Loucy (cell line): ENCODE measurements around the gene TACC2.
"Not testable (repeated sequence)": the region's sequence is repeated elsewhere in the genome, so short reads cannot be mapped to it uniquely, and the experiment has no call there.

Source experiments
- H2AFZ ChIP-seq: fragments of 200-600 bp; sonication (generic); 2 replicates; pipeline ENCODE4 v1.6.0; 2016; ENCODE audit warnings: antibody characterized with exemption, mild to moderate bottlenecking, low read length, moderate library complexity
- H3F3A ChIP-seq: fragments of 200-600 bp; 2 replicates; pipeline ENCODE4 v1.6.0; 2016; ENCODE audit warnings: antibody characterized with exemption, low read depth, mild to moderate bottlenecking
- H3K27me3 ChIP-seq: fragments of 200-600 bp; sonication (generic); 2 replicates; pipeline ENCODE4 v1.6.1; 2014; ENCODE audit warnings: low read length, mild to moderate bottlenecking; ENCODE audit not compliant: insufficient read depth, poor library complexity, severe bottlenecking
- H3K36me3 ChIP-seq: fragments of 200-600 bp; sonication (generic); 2 replicates; pipeline ENCODE4 v1.6.1; 2016; ENCODE audit warnings: low read length; ENCODE audit not compliant: insufficient read depth
- H3K4me1 ChIP-seq: fragments of 200-600 bp; sonication (generic); 2 replicates; pipeline ENCODE4 v1.5.1; 2014; ENCODE audit warnings: low read length, mild to moderate bottlenecking; ENCODE audit not compliant: insufficient read depth, poor library complexity, severe bottlenecking
- H3K4me2 ChIP-seq: fragments of 200-600 bp; sonication (generic); 2 replicates; pipeline ENCODE4 v1.6.0; 2014; ENCODE audit warnings: antibody characterized with exemption, low read length, low read depth, mild to moderate bottlenecking; ENCODE audit not compliant: poor library complexity, severe bottlenecking
- H3K4me3 ChIP-seq: fragments of 200-600 bp; sonication (generic); 2 replicates; pipeline ENCODE4 v1.5.1; 2014; ENCODE audit warnings: low read length, mild to moderate bottlenecking, mixed read lengths; ENCODE audit not compliant: poor library complexity, severe bottlenecking
- H3K79me2 ChIP-seq: fragments of 200-600 bp; sonication (generic); 2 replicates; pipeline ENCODE4 v1.6.1; 2014; ENCODE audit warnings: low read length; ENCODE audit not compliant: insufficient read depth
- H3K9ac ChIP-seq: fragments of 200-600 bp; sonication (generic); 2 replicates; pipeline ENCODE4 v1.6.0; 2014; ENCODE audit warnings: mild to moderate bottlenecking, low read depth, low read length, moderate library complexity; ENCODE audit not compliant: poor library complexity, severe bottlenecking
- H3K9me2 ChIP-seq: fragments of 200-600 bp; sonication (generic); replicated peaks from 2 replicates; pipeline ENCODE4 v1.6.1; 2016; ENCODE audit warnings: low read depth, low read length, mixed read lengths
- H3K9me3 ChIP-seq: fragments of 200-600 bp; sonication (generic); 2 replicates; pipeline ENCODE4 v1.6.1; 2014; ENCODE audit warnings: mild to moderate bottlenecking, antibody characterized with exemption, low read length, low read depth; ENCODE audit not compliant: insufficient read depth
- H4K20me1 ChIP-seq: fragments of 200-600 bp; sonication (generic); 2 replicates; pipeline ENCODE4 v1.6.0; 2014; ENCODE audit warnings: antibody characterized with exemption, low read length, mild to moderate bottlenecking; ENCODE audit not compliant: insufficient read depth, poor library complexity, severe bottlenecking
- EZH2phosphoT487 ChIP-seq: fragments of 200-600 bp; IDR thresholded peaks from 2 replicates; pipeline ENCODE4 v1.6.1; 2018; ENCODE audit warnings: antibody characterized with exemption, mild to moderate bottlenecking, moderate library complexity, borderline replicate concordance
- TF ChIP-seq, protein P1 (sequence below): fragments of 200-600 bp; sonication (generic); conservative IDR thresholded peaks from 2 replicates; pipeline ENCODE4 v1.5.1; 2014; ENCODE audit warnings: mild to moderate bottlenecking, antibody characterized with exemption, low read length

Gene TACC2

DNA sequence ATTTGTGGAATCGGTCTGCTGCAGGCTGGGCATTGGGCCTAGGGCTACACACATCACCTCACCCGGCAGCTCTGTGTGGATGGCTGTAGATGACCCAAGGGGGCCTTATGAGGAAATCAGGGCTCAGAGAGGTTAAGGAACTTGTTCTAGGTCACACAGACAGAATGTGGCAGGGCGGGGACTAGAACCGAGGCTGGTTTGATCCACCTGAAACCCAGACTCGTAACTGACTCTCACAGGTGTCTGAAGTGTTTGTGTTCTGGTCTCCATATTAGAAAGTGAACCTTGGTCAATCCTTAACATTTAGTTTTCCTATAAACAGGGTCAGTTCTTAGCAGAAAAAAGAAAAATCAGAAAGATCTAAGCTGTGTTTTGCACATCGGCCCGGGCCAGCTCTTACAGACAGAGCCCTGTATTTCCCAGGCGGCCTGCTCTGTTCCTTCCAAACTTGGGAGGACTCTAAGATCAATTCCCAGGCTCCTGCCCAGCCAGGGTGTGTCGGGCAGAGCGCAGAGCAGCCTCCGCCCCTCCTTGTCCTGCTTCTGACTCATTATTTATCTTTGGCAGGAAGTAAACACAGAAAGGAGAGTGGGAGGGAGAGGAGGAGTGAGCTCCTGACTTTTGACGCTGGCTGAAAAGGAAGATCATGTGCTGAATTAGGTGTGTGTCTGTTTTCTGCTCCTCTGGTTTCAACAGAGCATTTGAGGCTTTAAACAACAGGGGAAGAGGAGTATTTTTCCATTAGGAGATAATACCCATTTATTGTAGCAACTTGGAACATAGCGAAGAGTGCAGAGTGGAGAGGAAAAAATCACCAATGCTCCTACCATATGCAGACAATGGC is 74.1 kb downstream of the TACC2 start:
- no peaks in the 10 kb centered on the region for H3K79me2 ChIP-seq
- H3F3A ChIP-seq: no peaks in the 10 kb centered on the region
- H3K9ac ChIP-seq: no peak overlapping the region
- no peaks in the 10 kb centered on the region; the same call in 1 of the 2 replicates for H3K9me3 ChIP-seq
- no peaks in the 10 kb centered on the region for H4K20me1 ChIP-seq
- H2AFZ ChIP-seq: no peak overlapping the region
- no peaks in the 10 kb centered on the region for H3K4me1 ChIP-seq
- H3K4me3 ChIP-seq: no peak overlapping the region
- H3K27me3 ChIP-seq: no peaks in the 10 kb centered on the region
- TF ChIP-seq EZH2phosphoT487: no peak
- TF ChIP-seq, protein P1, sequence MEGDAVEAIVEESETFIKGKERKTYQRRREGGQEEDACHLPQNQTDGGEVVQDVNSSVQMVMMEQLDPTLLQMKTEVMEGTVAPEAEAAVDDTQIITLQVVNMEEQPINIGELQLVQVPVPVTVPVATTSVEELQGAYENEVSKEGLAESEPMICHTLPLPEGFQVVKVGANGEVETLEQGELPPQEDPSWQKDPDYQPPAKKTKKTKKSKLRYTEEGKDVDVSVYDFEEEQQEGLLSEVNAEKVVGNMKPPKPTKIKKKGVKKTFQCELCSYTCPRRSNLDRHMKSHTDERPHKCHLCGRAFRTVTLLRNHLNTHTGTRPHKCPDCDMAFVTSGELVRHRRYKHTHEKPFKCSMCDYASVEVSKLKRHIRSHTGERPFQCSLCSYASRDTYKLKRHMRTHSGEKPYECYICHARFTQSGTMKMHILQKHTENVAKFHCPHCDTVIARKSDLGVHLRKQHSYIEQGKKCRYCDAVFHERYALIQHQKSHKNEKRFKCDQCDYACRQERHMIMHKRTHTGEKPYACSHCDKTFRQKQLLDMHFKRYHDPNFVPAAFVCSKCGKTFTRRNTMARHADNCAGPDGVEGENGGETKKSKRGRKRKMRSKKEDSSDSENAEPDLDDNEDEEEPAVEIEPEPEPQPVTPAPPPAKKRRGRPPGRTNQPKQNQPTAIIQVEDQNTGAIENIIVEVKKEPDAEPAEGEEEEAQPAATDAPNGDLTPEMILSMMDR: no peak
- H3K4me2 ChIP-seq: no peak overlapping the region
- no peaks in the 10 kb centered on the region for H3K36me3 ChIP-seq
- no peaks in the 10 kb centered on the region for H3K9me2 ChIP-seq

- H3K4me2 ChIP-seq, H3K36me3 ChIP-seq, H3K4me3 ChIP-seq, H3K79me2 ChIP-seq, H2AFZ ChIP-seq, H3K9me3 ChIP-seq, H3K9ac ChIP-seq, H4K20me1 ChIP-seq, H3K27me3 ChIP-seq, H3K4me1 ChIP-seq, H3K9me2 ChIP-seq, H3F3A ChIP-seq: not testable (repeated sequence)
Measured at GRCh38 chr10:122066337-122066939, 77.5 kb downstream of the TACC2 start.

DNA sequence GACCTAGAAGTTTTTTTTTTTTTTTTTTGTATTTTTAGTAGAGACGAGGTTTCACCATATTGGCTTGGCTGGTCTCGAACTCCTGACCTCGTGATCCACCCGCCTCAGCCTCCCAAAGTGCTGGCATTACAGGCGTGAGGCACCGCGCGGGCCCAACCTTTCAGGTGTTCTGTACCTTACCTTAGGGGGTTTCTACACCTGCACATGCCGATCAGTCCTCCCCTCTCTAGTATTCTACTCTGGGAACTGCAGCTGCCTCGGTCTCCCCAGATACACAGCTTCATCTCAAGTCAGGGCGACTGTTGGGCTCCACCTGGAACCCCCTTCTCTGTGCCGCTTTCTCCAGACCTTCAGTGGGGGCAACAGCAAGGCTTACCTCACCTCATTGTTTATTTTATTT is 79.9 kb downstream of the TACC2 start:
- Histone ChIP-seq H3K27me3 (no peaks in the 10 kb centered on the region), H3K79me2 (no peaks in the 10 kb centered on the region), H3K36me3 (no peaks in the 10 kb centered on the region), H3F3A (no peaks in the 10 kb centered on the region), H3K9me2 (no peaks in the 10 kb centered on the region), H4K20me1 (no peaks in the 10 kb centered on the region), H3K9ac (no peak overlapping the region), H3K4me1 (no peaks in the 10 kb centered on the region), H3K4me3 (no peak overlapping the region), H3K4me2 (no peak overlapping the region), H2AFZ (no peak overlapping the region), H3K9me3 (no peaks in the 10 kb centered on the region)
- TF ChIP-seq, protein P1: no peak
- TF ChIP-seq EZH2phosphoT487: no peak
